ENCODE measurements around the gene MIOX.

Gene MIOX

DNA sequence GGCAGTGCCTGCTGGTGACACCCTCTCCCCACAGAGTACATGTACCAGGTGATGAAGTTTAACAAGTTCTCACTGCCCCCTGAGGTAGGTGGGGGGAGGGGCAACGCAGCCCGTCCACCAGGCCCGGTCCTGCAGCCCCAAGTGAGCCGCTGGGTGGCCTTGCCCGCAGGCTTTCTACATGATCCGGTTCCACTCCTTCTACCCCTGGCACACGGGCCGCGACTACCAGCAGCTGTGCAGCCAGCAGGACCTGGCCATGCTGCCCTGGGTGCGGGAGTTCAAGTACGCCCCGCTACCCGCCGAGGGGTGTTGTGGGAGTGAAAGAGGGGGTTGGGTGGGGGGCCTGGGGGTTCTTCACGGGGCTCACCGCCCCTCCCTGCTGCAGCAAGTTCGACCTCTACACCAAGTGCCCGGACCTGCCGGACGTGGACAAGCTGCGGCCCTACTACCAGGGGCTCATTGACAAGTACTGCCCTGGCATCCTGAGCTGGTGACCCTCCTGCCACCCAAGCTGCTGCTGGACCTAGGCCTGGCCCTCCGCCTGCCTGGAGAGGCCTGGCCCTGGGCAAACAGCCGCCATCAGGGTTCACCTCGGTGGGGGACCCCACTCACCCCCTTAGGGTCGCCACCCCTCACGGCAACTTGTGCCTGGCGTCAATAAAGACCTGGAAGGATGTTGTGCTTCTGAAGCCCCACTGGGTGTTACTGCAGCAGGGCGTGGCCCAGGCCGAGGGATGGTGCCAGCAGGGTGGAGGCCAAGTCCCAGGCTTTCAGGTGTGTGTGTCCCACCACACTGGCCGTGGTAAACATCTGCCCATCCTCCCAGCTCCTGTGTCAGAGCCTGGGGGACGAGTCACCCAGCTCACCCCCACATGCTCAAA is 2.9 kb downstream of the MIOX start:
- no peak for DNase-seq (ENCODE audit: low read depth, low spot score)

GRCh38 chr22:50490531-50491308 is 4.1 kb downstream of the MIOX start:
- no peak for DNase-seq (ENCODE audit: low read depth, low spot score)

- no peak for DNase-seq (ENCODE audit: low read depth, low spot score)
These were observed 10.4 kb downstream of the MIOX start for GRCh38 chr22:50497093-50497492.

GRCh38 chr22:50498322-50498890 is 11.7 kb downstream of the MIOX start:
- DNase-seq (ENCODE audit: low read depth, low spot score), result peak; percentile 44

- no peak for DNase-seq (ENCODE audit: low read depth, low spot score)
These were observed 13.8 kb downstream of the MIOX start for GRCh38 chr22:50500452-50500851.

DNA sequence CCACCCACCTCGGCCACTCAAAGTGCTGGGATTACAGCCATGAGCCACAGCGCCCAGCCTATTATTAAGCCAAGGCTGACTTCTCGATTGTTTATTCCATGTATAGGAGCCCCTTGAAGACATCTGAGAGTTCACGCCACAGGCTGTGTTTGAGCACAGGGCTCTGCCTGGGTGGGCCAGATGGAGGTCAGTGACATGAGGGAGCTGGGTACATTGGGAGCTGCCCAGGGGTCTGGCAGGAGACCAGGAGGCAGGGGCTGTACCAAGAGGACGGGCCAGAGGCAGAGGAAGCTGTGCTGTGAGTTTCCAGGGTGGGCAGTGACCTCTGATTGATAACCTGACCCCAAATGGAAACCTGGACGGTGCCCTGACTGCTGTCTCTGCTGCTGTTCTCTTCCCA is 15.4 kb downstream of the MIOX start:
- no peak for DNase-seq (ENCODE audit: low read depth, low spot score)

DNA sequence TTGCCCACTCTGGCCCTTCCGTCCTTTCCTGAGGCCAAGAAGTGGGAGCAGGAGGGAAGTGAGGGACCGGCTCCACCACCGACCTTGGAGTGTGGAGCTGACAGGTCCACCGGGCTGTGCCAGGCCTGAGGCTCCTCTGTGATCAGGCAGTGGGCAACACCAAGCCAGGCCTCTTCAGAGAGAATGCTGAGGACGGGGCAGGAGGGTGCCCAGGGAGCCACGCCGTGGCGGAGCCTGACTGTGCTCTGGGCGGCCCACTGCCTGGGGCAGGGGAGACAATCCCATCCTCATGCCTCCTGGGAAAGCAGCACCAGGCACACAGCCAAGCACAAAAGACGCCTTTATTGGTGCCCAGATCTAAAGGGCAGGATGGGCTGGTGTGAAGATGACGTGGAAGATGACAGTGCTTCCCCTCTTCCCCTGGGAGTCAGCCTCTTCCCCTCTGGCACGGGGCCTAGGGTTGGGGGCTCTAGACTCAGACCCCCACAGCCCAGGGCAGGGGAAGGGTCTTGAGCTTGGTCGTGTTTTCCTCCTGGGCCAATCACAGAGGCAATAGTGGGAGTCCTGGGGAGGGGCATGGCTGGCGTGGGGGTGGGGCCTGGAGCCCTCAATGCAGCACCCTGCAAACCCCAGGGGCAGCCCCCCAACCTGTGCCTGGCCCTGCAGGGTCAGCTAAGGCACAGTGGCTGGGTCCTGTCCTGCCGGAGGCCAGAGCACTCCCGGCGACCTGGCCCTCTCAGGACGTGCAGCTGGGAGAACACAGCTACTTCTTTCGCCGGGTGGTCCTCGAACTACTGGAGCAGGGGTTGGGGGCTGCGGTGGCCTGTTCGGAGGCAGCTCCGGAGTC is 16.2 kb downstream of the MIOX start:
- DNase-seq (ENCODE audit: low read depth, low spot score), result no peak

DNA sequence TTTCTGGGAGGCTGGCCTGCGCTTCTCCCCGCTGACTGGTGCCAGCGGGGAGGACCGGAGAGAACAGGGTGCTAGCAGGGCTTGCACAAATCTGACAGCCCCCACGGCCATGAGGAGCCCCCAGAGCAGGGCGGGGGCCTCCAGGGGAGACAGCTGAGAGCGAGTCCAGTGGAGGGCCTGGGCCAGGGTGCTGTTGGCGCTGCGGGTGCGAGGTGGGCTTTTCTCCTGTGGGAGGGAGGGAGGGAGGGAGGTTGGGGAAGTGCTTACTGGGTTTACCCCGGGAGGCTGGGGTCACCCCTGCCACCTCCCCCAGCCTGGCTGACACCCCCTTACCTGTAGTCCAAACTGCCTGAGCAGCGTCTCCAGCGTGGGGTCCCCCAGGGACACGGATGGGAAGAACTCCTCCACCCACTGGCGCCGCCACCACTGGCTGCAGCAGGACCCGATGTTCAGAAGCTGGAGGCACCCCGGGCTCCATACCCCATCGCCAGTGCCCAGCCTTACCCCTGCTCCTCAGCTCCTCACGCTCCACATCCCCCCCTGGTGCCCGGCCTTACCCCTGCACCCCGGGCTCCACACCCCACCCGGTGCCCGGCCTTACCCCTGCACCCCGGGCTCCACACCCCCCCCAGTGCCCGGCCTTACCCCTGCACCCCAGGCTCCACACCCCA is 17.0 kb downstream of the MIOX start:
- no peak for DNase-seq (ENCODE audit: low read depth, low spot score)

- no peak for DNase-seq (ENCODE audit: low read depth, low spot score)
These were observed 17.9 kb downstream of the MIOX start for GRCh38 chr22:50504369-50505211.

- DNase-seq (ENCODE audit: low read depth, low spot score), result no peak
These were observed 18.7 kb downstream of the MIOX start for GRCh38 chr22:50505276-50505775.

DNA sequence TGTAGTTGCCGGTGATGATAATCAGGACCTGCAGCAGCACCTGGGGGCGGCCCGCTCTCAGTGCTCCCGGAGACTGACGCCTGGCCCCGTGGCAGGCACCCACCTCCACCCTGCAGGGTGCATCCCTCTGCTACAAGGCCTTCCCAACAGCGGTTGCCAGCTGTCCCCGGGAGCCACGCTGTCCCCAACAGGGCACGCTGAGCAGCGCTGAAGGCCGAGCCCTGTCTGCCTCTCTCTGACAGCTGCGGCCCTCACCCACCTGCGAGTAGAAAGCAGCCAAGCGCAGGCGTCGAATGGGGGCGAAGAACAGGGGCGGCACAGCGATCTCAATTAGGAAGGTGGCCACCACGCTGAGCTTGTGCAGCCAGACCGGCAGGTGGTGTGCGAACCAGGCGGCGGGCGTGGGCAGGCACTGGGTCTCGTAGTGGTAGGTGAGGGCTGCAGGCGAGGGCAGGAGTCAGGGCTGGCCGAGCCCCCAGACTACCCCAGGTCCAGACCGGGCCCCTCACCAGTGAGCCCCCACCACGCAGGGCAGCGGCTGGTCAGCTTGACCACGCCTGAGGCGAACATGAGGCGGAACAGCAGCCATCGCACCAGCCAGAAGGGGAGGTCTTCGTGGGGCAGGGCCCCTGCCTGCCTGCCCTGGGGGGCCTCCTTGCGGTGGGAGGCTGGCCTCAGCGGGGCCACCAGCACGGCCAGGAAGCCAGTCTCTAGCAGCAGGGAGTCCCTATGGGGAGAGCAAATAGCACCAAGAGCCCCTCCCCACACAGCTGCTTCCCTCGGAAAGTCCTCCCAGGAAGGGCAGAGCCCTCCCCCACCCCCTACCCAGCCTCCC is 19.3 kb downstream of the MIOX start:
- no peak for DNase-seq (ENCODE audit: low read depth, low spot score)

DNA sequence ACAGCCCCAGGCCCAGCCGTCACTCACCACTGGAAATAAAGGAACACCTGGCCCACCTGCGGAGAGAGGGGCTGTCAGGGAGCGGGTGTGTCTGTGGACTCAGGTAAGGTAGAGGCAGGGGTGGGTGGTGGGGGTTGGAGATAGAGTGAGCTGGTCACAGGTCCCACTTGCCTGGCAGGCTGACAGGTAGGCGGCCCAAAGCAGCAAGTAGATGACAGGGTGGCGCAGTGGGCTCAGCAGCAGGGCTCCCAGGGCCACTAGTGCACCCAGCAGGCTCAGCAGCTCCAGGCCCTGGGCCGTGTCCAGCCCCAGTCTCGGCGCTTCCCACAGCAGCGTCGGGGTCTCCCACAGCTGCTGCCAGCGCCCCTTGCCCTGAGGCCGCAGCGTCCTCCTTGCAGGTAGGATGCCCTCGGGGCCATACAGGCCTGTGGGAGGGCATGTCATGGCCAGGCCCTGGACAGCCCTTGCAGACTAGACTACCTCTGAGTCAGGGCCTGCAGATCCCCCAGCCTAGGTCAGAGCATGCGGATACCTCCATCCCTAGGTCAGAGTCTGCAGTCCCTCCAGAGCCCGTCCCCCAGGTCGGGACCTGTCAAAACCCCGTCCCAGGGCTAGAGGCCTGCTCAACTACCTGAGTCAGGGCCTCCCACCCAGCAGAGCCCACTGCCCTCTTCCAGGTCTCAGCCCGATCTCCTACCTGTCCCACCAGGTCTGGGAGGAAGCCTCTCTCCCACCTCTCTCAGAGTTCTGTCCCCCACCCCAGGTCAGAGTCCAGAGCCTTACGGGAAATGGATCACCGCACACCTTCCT is 20.2 kb downstream of the MIOX start:
- DNase-seq (ENCODE audit: low read depth, low spot score), result no peak

DNA sequence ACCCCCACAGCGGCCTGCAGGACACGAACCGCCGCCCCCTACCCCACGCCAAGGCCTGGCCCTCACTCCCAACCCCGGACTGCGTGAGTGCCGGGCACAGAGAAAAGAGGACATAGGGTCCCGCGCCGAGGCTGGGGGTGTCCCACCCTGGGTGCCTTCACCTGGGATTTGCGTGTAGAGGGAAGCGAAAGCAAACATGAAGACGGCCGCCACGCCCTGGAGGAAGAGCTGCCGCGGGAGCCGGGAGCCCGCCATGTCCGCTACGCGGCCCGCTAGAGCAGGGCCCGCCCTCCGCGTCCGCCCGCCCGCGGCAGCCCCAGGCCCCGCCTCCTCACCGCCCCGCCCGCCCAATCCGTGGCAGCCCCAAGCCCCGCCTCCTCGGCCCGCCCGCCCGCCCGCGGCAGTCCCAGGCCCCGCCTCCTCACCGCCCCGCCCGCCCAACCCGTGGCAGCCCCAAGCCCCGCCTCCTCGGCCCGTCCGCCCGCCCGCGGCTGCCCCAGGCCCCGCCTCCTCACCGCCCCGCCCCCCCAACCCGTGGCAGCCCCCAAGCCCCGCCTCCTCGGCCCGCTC is 20.8 kb downstream of the MIOX start, which contains the start of gene LMF2:
LMF2 (minus strand) TSS at position 282 of the 570 bp plus-strand sequence; CDS start at position 255, 27 bp downstream.
- DNase-seq (ENCODE audit: low read depth, low spot score), result peak; percentile 81

DNA sequence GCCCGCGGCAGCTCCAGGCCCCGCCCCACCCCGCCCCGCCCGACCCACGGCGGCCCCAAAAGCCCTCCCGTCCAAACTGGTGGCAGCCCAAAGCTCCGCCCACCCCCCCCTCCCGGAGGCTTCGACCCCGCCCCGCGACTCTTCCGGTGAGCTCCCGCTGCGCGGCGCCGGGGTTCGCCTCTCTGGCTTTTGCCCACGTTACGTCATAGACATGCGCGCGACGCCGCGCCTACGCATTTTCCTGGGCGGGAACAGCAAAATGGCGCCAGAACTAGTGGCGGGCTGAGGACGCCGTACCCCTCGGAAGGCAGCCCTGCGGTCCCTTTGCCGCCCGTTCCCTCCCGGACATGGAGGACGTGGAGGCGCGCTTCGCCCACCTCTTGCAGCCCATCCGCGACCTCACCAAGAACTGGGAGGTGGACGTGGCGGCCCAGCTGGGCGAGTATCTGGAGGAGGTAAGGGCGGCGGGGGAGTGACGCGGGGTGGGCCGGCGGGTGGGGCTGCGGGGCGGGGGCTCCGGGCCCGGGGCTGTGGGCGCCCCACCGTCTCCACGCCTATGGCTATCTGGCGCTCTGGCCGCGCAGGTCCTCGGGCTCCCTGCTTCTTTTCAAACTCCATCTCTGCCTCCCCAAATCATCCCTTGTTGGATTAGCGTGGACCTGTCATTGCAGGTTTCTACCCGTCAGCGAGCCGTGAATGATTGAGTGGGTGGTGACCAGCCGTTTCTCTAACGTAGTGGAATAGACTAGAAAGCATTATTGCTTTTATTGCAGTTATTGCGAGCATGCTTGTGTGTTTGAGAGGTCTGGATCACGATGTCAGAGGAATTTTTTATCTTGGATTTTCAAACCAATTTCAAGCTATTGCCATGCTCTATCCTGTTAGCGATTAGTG is 21.6 kb downstream of the MIOX start, which contains the start of gene NCAPH2:
NCAPH2 (plus strand) TSS at position 234 of the 894 bp plus-strand sequence; CDS start at position 348, 114 bp downstream.
- peak; percentile 98 for DNase-seq (ENCODE audit: low read depth, low spot score)

DNA sequence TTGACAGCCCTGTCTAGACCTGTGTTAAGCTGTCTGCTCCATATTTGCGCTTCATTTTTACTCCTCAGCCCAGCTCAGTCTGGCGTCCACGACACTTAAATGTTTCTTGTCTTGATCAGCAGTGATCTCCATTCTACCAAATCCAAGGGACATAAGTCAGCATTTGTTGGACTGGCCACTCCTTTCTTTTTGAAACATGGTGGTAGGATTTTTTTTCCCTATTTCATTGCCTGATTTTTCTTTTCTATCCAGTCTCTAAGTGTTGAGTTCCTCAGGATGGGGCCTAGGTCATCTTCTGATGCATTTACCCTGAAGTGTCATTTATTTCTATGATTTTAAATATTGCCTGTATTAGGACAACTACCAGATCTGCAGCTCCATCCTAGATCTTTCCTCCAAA is 22.2 kb downstream of the MIOX start:
- no peak for DNase-seq (ENCODE audit: low read depth, low spot score)

DNA sequence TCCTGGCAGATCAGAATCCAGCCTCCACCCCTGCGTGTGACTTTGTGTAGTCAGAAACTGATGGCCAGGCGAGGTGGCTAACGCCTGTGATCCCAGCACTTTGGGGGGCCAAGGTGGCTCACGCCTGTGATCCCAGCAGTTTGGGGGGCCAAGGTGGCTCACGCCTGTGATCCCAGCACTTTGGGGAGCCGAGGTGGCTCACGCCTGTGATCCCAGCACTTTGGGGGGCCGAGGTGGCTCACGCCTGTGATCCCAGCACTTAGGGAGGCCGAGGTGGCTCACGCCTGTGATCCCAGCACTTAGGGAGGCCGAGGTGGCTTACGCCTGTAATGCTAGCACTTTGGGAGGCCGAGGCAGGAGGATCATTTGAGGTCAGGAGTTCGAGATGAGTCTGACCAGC is 26.5 kb downstream of the MIOX start:
- no peak for DNase-seq (ENCODE audit: low read depth, low spot score)

All from activated CD4-positive, CD25-positive, alpha-beta regulatory T cell treated with anti-CD3 and anti-CD28 coated beads, Interleukin-2, amount 50 U/mL, for 16 hours (primary cell).